Measurements from ENCODE around the gene ZFYVE1. TPM values are rescaled to one million over a fixed set of nuclear protein-coding genes. Genes with fewer than 3 reads are reported as not detected.

ZFYVE1 gene
- total RNA-seq (ENCODE audit: unreplicated experiment) = 50.6 TPM
- long read RNA-seq, full-length matches to known transcripts = 5 of 10 reads
- long read RNA-seq, partial matches to known transcripts = 4 of 10 reads
- long read RNA-seq, other reads (novel, unspliced or antisense) = 1 of 10 reads

- peaks cover 38% of the 10 kb centered on the region for H3K4me1 Mint-ChIP-seq (ENCODE audit: unreplicated experiment)
- H3K4me3 Mint-ChIP-seq (ENCODE audit: unreplicated experiment) = peak within 1 kb of the TSS; percentile 99
- TF ChIP-seq CTCF (IDR thresholded peaks at IDR 0.05; ENCODE audit: unreplicated experiment) = no peak
- H3K27ac Mint-ChIP-seq (ENCODE audit: unreplicated experiment) = peak within 1 kb of the TSS; percentile 91
- peaks cover 16% of the 10 kb centered on the region for H3K36me3 Mint-ChIP-seq (ENCODE audit: low read depth, unreplicated experiment)
- DNase-seq (ENCODE audit: low spot score) = peak; percentile 88
- peaks cover 4% of the 10 kb centered on the region for H3K27me3 Mint-ChIP-seq (ENCODE audit: unreplicated experiment)
- no peaks in the 10 kb centered on the region for H3K9me3 Mint-ChIP-seq (ENCODE audit: unreplicated experiment)
These were observed at the start of gene ZFYVE1 for GRCh38 chr14:73026845-73027542. Gene ZFYVE1 (minus strand): TSS chr14:73027106. CDS start chr14:73024508, 2,598 bp downstream.

DNA sequence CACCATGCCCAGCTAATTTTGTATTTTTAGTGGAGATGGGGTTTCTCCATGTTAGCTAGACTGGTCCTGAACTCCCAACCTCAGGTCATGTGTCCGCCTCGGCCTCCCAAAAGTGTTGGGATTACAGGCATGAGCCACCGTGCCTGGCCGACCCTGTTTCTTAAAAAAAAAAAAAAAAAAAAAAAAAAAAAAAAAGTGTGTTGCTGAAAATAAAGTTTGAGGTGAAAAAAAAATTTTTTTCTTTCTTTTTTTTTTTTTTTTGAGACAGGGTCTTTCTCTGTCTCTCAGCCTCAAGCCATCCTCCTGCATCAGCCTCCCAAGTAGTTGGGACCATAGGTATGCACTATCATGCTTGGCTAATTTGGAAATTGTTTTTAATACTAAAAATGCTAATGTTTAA lies 42.7 kb upstream of the ZFYVE1 start:
- Mint-ChIP-seq H3K4me1 (ENCODE audit: unreplicated experiment) (peaks cover 7% of the 10 kb centered on the region), H3K9me3 (ENCODE audit: unreplicated experiment) (no peaks in the 10 kb centered on the region), H3K27ac (ENCODE audit: unreplicated experiment) (no peak overlapping the region), H3K36me3 (ENCODE audit: low read depth, unreplicated experiment) (peaks cover 5% of the 10 kb centered on the region), H3K27me3 (ENCODE audit: unreplicated experiment) (peaks cover 3% of the 10 kb centered on the region), H3K4me3 (ENCODE audit: unreplicated experiment) (no peak overlapping the region)
- no peak for TF ChIP-seq CTCF (IDR thresholded peaks at IDR 0.05; ENCODE audit: unreplicated experiment)
- no peak for DNase-seq (ENCODE audit: low spot score)

- H3K4me1 Mint-ChIP-seq (ENCODE audit: unreplicated experiment) = peaks cover 26% of the 10 kb centered on the region
- H3K4me3 Mint-ChIP-seq (ENCODE audit: unreplicated experiment) = no peak overlapping the region
- TF ChIP-seq CTCF (IDR thresholded peaks at IDR 0.05; ENCODE audit: unreplicated experiment) = no peak
- H3K27me3 Mint-ChIP-seq (ENCODE audit: unreplicated experiment) = peaks cover 3% of the 10 kb centered on the region
- H3K27ac Mint-ChIP-seq (ENCODE audit: unreplicated experiment) = no peak overlapping the region
- no peaks in the 10 kb centered on the region for H3K9me3 Mint-ChIP-seq (ENCODE audit: unreplicated experiment)
- peak; percentile 19 for DNase-seq (ENCODE audit: low spot score)
- peaks cover 7% of the 10 kb centered on the region for H3K36me3 Mint-ChIP-seq (ENCODE audit: low read depth, unreplicated experiment)
These were observed 32.2 kb upstream of the ZFYVE1 start for GRCh38 chr14:73058922-73059673.

- Mint-ChIP-seq H3K27me3 (ENCODE audit: unreplicated experiment) (peaks cover 3% of the 10 kb centered on the region), H3K9me3 (ENCODE audit: unreplicated experiment) (no peaks in the 10 kb centered on the region), H3K36me3 (ENCODE audit: low read depth, unreplicated experiment) (peaks cover 7% of the 10 kb centered on the region), H3K4me3 (ENCODE audit: unreplicated experiment) (no peak within 1 kb of the TSS), H3K4me1 (ENCODE audit: unreplicated experiment) (peaks cover 20% of the 10 kb centered on the region), H3K27ac (ENCODE audit: unreplicated experiment) (peak within 1 kb of the TSS; percentile 83)
- DNase-seq (ENCODE audit: low spot score) = peak; percentile 93
- TF ChIP-seq CTCF (IDR thresholded peaks at IDR 0.05; ENCODE audit: unreplicated experiment) = no peak
These were observed 31.5 kb upstream of the ZFYVE1 start, which contains the start of gene RBM25 for GRCh38 chr14:73058224-73058921. Gene RBM25 (plus strand): TSS chr14:73058534. CDS start chr14:73071642, 13,108 bp downstream.

Data from endothelial cell (in vitro differentiated cells).